ENCODE results near the gene RASA1. TPM values are rescaled to one million over a fixed set of nuclear protein-coding genes. Genes with fewer than 3 reads are reported as not detected.

Gene RASA1
- total RNA-seq, 1 experiment from 2014 or later, result 40.1 TPM

DNA sequence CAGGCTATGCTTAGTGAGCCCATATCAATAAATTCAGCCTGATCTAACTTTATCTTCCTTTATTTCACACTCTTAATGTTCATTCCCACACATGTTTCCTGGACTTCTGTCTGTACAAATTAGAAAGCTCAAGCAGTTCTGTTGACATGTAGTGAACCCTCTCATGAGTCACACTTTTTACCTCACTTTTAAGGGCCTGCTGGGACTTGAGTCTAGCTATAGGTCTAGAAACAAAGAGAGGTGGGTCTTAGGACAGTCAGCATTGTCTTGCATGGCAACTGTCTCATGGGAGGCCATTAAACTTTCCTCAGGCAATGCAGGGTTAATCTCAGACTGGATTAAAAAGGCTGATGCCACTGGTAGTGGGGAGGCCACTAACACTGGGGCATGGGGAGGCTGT, 153.6 kb downstream of the RASA1 start:
- no peaks in the 10 kb centered on the region for H3K9me3 ChIP-seq (ENCODE audit: low read length)
- H3K4me2 ChIP-seq (ENCODE audit: low read length), result no peak overlapping the region
- intact Hi-C loops (cut with micrococcal nuclease), result loop anchor here (10.0 kb wide), 3 partner anchors 423 to 1303 kb away; no protein-coding TSS in a partner anchor
- no peak overlapping the region for H3K9ac ChIP-seq (ENCODE audit: low read length)
- H3K79me2 ChIP-seq (ENCODE audit: low read length), result no peaks in the 10 kb centered on the region
- no peaks in the 10 kb centered on the region for H3K27me3 ChIP-seq (ENCODE audit: low read length)
- peaks cover 16% of the 10 kb centered on the region for H3K4me1 ChIP-seq (ENCODE audit: insufficient read depth, low read length)
- H3K4me3 ChIP-seq (ENCODE audit: low read length), result no peak overlapping the region
- no peaks in the 10 kb centered on the region for H3F3A ChIP-seq (ENCODE audit: low read length, unreplicated experiment)
- no peak overlapping the region for H2AFZ ChIP-seq (ENCODE audit: low read length)
- DNase-seq (no peak), ATAC-seq (no peak)
- ChIA-PET POLR2A (ENCODE audit: unreplicated experiment) (no interaction called here), CTCF (no interaction called here)
- TF ChIP-seq EZH2phosphoT487 (IDR thresholded peaks at IDR 0.05; ENCODE audit: borderline replicate concordance, low read length) (no peak), EZH2 (IDR thresholded peaks at IDR 0.05; ENCODE audit: low read length, unreplicated experiment) (no peak)
- TF ChIP-seq, protein P1, sequence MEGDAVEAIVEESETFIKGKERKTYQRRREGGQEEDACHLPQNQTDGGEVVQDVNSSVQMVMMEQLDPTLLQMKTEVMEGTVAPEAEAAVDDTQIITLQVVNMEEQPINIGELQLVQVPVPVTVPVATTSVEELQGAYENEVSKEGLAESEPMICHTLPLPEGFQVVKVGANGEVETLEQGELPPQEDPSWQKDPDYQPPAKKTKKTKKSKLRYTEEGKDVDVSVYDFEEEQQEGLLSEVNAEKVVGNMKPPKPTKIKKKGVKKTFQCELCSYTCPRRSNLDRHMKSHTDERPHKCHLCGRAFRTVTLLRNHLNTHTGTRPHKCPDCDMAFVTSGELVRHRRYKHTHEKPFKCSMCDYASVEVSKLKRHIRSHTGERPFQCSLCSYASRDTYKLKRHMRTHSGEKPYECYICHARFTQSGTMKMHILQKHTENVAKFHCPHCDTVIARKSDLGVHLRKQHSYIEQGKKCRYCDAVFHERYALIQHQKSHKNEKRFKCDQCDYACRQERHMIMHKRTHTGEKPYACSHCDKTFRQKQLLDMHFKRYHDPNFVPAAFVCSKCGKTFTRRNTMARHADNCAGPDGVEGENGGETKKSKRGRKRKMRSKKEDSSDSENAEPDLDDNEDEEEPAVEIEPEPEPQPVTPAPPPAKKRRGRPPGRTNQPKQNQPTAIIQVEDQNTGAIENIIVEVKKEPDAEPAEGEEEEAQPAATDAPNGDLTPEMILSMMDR (conservative IDR thresholded peaks at IDR 0.05; ENCODE audit: low read depth, low read length), result no peak
- H3K9me2 ChIP-seq (replicated peaks; ENCODE audit: low read length), result no peaks in the 10 kb centered on the region
- H4K20me1 ChIP-seq (ENCODE audit: low read length), result no peaks in the 10 kb centered on the region
- no peaks in the 10 kb centered on the region for H3K36me3 ChIP-seq (ENCODE audit: low read depth, low read length)
- BruUV-seq (replicated peaks), result no TSS peak
- H3K27ac ChIP-seq (ENCODE audit: low read length), result no peak overlapping the region

DNA sequence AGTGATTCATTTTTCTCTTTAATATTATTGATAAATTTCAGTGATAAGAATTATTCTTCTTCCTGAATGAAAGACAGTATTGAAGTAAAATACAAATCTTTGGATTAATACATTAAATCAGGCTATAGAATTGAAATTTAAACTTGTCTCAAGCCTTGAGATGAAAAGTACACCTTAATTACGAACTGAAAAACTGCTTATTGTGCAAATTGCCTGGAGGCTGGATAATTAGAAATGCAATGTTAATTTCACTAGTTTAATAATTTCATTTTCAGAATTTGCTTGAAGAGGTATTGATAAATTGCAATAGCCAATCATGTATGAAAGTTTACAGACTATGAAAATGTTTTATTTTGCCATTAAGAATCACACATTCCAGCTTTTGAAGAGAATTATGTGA, 156.1 kb downstream of the RASA1 start:
- Histone ChIP-seq H3K4me3 (ENCODE audit: low read length) (no peak overlapping the region), H3K4me2 (ENCODE audit: low read length) (no peak overlapping the region), H3F3A (ENCODE audit: low read length, unreplicated experiment) (no peaks in the 10 kb centered on the region), H3K27ac (ENCODE audit: low read length) (no peak overlapping the region), H3K27me3 (ENCODE audit: low read length) (no peaks in the 10 kb centered on the region), H4K20me1 (ENCODE audit: low read length) (no peaks in the 10 kb centered on the region), H3K79me2 (ENCODE audit: low read length) (no peaks in the 10 kb centered on the region), H3K9me2 (replicated peaks; ENCODE audit: low read length) (no peaks in the 10 kb centered on the region), H3K9me3 (ENCODE audit: low read length) (no peaks in the 10 kb centered on the region), H3K9ac (ENCODE audit: low read length) (no peak overlapping the region), H3K4me1 (ENCODE audit: insufficient read depth, low read length) (peaks cover 9% of the 10 kb centered on the region), H3K36me3 (ENCODE audit: low read depth, low read length) (no peaks in the 10 kb centered on the region), H2AFZ (ENCODE audit: low read length) (no peak overlapping the region)
- intact Hi-C loops (cut with micrococcal nuclease), result loop anchor here (2.0 to 10.0 kb wide), 4 partner anchors 357 to 1301 kb away; no protein-coding TSS in a partner anchor
- CTCF ChIA-PET, result no interaction called here
- BruUV-seq (replicated peaks), result no TSS peak
- ATAC-seq (no peak), DNase-seq (no peak)
- TF ChIP-seq EZH2 (IDR thresholded peaks at IDR 0.05; ENCODE audit: low read length, unreplicated experiment) (no peak), EZH2phosphoT487 (IDR thresholded peaks at IDR 0.05; ENCODE audit: borderline replicate concordance, low read length) (no peak)
- TF ChIP-seq, protein P1 (conservative IDR thresholded peaks at IDR 0.05; ENCODE audit: low read depth, low read length), result no peak
- POLR2A ChIA-PET (ENCODE audit: unreplicated experiment), result no interaction called here

DNA sequence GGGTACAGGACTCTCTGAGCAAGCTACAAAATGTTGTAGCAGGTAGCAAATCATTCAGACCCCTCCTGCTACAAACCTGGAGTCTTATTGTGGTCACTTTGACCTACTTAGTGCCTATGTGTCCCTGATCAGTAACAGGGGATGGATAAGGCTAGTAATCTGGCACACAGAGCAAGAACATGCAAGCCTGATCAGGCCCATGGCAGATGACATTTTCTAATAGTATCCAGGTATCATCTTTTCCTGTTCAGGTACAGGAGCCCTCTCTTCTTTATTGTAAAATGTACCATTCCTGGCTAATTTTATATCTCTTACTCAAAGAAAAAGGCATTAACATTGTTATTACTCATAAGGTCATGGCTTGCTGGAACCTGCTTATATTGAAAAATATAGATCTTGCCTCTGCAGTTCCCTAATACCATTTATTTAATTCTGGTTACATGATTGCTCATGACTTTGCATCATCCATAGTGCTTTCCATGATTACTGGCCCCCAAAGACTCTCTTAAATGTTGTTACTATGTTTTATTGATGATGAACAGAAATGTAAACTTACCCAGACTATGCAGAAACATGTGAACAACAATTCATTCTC, 163.3 kb downstream of the RASA1 start:
- ATAC-seq (no peak), DNase-seq (no peak)
- no peaks in the 10 kb centered on the region for H3K36me3 ChIP-seq (ENCODE audit: low read depth, low read length)
- H3K4me2 ChIP-seq (ENCODE audit: low read length), result no peak overlapping the region
- no peaks in the 10 kb centered on the region for H3K9me3 ChIP-seq (ENCODE audit: low read length)
- CTCF ChIA-PET, result no interaction called here
- BruUV-seq (replicated peaks), result no TSS peak
- H2AFZ ChIP-seq (ENCODE audit: low read length), result no peak overlapping the region
- H4K20me1 ChIP-seq (ENCODE audit: low read length), result no peaks in the 10 kb centered on the region
- H3K79me2 ChIP-seq (ENCODE audit: low read length), result no peaks in the 10 kb centered on the region
- H3K27ac ChIP-seq (ENCODE audit: low read length), result no peak overlapping the region
- H3K4me3 ChIP-seq (ENCODE audit: low read length), result no peak overlapping the region
- no peak overlapping the region for H3K9ac ChIP-seq (ENCODE audit: low read length)
- H3K4me1 ChIP-seq (ENCODE audit: insufficient read depth, low read length), result no peaks in the 10 kb centered on the region
- intact Hi-C loops (cut with micrococcal nuclease), result no loop called here
- no peaks in the 10 kb centered on the region for H3K9me2 ChIP-seq (replicated peaks; ENCODE audit: low read length)
- POLR2A ChIA-PET (ENCODE audit: unreplicated experiment), result no interaction called here
- TF ChIP-seq EZH2phosphoT487 (IDR thresholded peaks at IDR 0.05; ENCODE audit: borderline replicate concordance, low read length) (no peak), EZH2 (IDR thresholded peaks at IDR 0.05; ENCODE audit: low read length, unreplicated experiment) (no peak)
- TF ChIP-seq, protein P1 (conservative IDR thresholded peaks at IDR 0.05; ENCODE audit: low read depth, low read length), result no peak
- H3F3A ChIP-seq (ENCODE audit: low read length, unreplicated experiment), result no peaks in the 10 kb centered on the region
- H3K27me3 ChIP-seq (ENCODE audit: low read length), result no peaks in the 10 kb centered on the region

Data from PC-3 (cell line).